Parietal lobe (tissue), 1 donor: ENCODE measurements around the gene CLEC2A. TPM values are rescaled to one million over a fixed set of nuclear protein-coding genes. Genes with fewer than 3 reads are reported as not detected.

Experiments
- total RNA-seq: library from RNA; depleted of rRNA; stranded (reverse); fragments of >200 nt; gene quantifications from one replicate; pipeline ENCODE4 v1.2.3, GENCODE V29; 2014

Gene CLEC2A
- not detected for total RNA-seq

GRCh38 chr12:9932270-9932669, at the start of gene CLEC2A:
TSS of gene CLEC2A (minus strand) at chr12:9932370. CDS start at chr12:9932329, 41 bp downstream.

GRCh38 chr12:9971181-9971580, 39.0 kb upstream of the CLEC2A start, which contains the start of gene CLEC12A:
TSS of gene CLEC12A (plus strand) at chr12:9971409. CDS start at chr12:9971597, 188 bp downstream.

GRCh38 chr12:9881246-9881645, 50.9 kb downstream of the CLEC2A start, which contains the start of gene KLRF2:
TSS of gene KLRF2 (plus strand) at chr12:9881489. CDS start at chr12:9881596, 107 bp downstream.

GRCh38 chr12:9869307-9870161, 62.6 kb downstream of the CLEC2A start, which contains the start of gene CLEC2B:
TSS of gene CLEC2B (minus strand) at chr12:9869354.

Other genes with a start within 250 kb of the CLEC2A start
- gene CLECL1, start 199.3 kb downstream of the CLEC2A start, total RNA-seq = not detected
- not detected for gene CD69, start 171.5 kb downstream of the CLEC2A start, total RNA-seq
- gene KLRF1, start 104.9 kb downstream of the CLEC2A start, total RNA-seq = not detected
- gene CLEC2B, start 63.0 kb downstream of the CLEC2A start, total RNA-seq = 0.63 TPM
- gene KLRF2, start 50.9 kb downstream of the CLEC2A start, total RNA-seq = not detected
- not detected for gene CLEC12A, start 39.0 kb upstream of the CLEC2A start, total RNA-seq
- gene CLEC1B, start 66.8 kb upstream of the CLEC2A start, total RNA-seq = not detected
- gene CLEC12B, start 78.3 kb upstream of the CLEC2A start, total RNA-seq = not detected
- not detected for gene CLEC9A, start 98.3 kb upstream of the CLEC2A start, total RNA-seq
- gene CLEC1A, start 166.6 kb upstream of the CLEC2A start, total RNA-seq = 0.63 TPM
- 0.31 TPM for gene CLEC7A, start 197.8 kb upstream of the CLEC2A start, total RNA-seq
- gene OLR1, start 239.8 kb upstream of the CLEC2A start, total RNA-seq = 3.4 TPM
- 0.63 TPM for gene TMEM52B, start 246.7 kb upstream of the CLEC2A start, total RNA-seq